HL-60 (cell line): Measurements from ENCODE around the gene CHIT1.

Source experiments
- DNase-seq, 2 experiments: peaks; one replicate each; pipeline ENCODE4 v3.0.0-alpha.2; 2010 to 2020; ENCODE audit warnings: low read depth in 1 of 2, low spot score in 1 of 2
- H3K27ac ChIP-seq: fragments of 250-450 bp; sonication (Bioruptor Pico); replicated peaks from 2 replicates; pipeline ENCODE4 v1.5.1; 2020; ENCODE audit warnings: mild to moderate bottlenecking, moderate library complexity
- H3K27me3 ChIP-seq: fragments of 250-450 bp; sonication (Bioruptor Pico); 2 replicates; pipeline ENCODE4 v1.5.1; 2021; ENCODE audit warnings: mild to moderate bottlenecking, moderate library complexity; ENCODE audit not compliant: insufficient read depth, poor library complexity, severe bottlenecking
- H3K4me3 ChIP-seq: replicated peaks from 2 replicates; pipeline ENCODE4 v1.5.1; 2011; ENCODE audit warnings: mild to moderate bottlenecking, control low read depth, low read length; ENCODE audit not compliant: insufficient read depth
- GABPA ChIP-seq: IDR thresholded peaks from 2 replicates; pipeline ENCODE4 v1.6.1; 2012; ENCODE audit warnings: low read depth
- POLR2AphosphoS5 ChIP-seq: IDR thresholded peaks from 2 replicates; pipeline ENCODE4 v1.6.1; 2012; ENCODE audit warnings: low read depth
- SPI1 ChIP-seq: IDR thresholded peaks from 2 replicates; pipeline ENCODE4 v1.6.1; 2012; ENCODE audit warnings: low read depth, mild to moderate bottlenecking, borderline replicate concordance
- TF ChIP-seq, protein P1 (sequence below): IDR thresholded peaks from one replicate; pipeline ENCODE4 v1.5.1; 2011; ENCODE audit warnings: low read length, control low read depth, inconsistent platforms; ENCODE audit not compliant: insufficient read depth
- TF ChIP-seq, protein P2 (sequence below): IDR thresholded peaks from 2 replicates; pipeline ENCODE4 v1.6.1; 2012; ENCODE audit warnings: low read depth; ENCODE audit not compliant: insufficient replicate concordance

The CHIT1 gene

DNA sequence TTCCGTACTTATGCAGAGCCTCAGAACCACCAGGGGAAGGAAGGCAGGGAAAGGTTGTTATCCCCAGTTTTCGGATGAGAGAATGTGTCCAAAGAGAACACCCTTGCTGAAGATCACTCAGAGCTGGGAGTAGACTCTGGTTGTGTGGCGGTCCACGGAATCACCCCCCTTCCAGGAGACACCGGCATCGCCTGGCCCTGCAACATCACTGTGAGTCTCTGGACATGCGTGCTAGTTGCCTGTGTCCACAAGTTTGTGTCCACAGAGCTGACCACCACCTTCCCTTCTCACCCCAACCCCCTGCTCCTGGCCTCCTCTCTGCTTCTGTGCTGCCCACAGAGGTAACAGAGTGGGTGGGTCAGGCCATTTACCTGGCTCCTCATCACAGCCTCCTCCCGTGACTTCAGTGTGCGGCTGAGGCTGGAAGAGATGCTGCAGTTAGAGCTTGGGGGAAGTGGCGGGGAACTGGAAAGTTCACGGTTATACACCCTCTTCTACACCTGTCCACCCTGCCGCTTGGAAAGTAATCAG, 61.2 kb downstream of the CHIT1 start:
- Histone ChIP-seq H3K27me3 (no peaks in the 10 kb centered on the region), H3K4me3 (no peak overlapping the region), H3K27ac (no peak overlapping the region)
- no peak for DNase-seq
- TF ChIP-seq SPI1 (no peak), GABPA (no peak), POLR2AphosphoS5 (no peak)
- TF ChIP-seq, protein P1, sequence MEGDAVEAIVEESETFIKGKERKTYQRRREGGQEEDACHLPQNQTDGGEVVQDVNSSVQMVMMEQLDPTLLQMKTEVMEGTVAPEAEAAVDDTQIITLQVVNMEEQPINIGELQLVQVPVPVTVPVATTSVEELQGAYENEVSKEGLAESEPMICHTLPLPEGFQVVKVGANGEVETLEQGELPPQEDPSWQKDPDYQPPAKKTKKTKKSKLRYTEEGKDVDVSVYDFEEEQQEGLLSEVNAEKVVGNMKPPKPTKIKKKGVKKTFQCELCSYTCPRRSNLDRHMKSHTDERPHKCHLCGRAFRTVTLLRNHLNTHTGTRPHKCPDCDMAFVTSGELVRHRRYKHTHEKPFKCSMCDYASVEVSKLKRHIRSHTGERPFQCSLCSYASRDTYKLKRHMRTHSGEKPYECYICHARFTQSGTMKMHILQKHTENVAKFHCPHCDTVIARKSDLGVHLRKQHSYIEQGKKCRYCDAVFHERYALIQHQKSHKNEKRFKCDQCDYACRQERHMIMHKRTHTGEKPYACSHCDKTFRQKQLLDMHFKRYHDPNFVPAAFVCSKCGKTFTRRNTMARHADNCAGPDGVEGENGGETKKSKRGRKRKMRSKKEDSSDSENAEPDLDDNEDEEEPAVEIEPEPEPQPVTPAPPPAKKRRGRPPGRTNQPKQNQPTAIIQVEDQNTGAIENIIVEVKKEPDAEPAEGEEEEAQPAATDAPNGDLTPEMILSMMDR = no peak
- TF ChIP-seq, protein P2, sequence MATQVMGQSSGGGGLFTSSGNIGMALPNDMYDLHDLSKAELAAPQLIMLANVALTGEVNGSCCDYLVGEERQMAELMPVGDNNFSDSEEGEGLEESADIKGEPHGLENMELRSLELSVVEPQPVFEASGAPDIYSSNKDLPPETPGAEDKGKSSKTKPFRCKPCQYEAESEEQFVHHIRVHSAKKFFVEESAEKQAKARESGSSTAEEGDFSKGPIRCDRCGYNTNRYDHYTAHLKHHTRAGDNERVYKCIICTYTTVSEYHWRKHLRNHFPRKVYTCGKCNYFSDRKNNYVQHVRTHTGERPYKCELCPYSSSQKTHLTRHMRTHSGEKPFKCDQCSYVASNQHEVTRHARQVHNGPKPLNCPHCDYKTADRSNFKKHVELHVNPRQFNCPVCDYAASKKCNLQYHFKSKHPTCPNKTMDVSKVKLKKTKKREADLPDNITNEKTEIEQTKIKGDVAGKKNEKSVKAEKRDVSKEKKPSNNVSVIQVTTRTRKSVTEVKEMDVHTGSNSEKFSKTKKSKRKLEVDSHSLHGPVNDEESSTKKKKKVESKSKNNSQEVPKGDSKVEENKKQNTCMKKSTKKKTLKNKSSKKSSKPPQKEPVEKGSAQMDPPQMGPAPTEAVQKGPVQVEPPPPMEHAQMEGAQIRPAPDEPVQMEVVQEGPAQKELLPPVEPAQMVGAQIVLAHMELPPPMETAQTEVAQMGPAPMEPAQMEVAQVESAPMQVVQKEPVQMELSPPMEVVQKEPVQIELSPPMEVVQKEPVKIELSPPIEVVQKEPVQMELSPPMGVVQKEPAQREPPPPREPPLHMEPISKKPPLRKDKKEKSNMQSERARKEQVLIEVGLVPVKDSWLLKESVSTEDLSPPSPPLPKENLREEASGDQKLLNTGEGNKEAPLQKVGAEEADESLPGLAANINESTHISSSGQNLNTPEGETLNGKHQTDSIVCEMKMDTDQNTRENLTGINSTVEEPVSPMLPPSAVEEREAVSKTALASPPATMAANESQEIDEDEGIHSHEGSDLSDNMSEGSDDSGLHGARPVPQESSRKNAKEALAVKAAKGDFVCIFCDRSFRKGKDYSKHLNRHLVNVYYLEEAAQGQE = no peak

DNA sequence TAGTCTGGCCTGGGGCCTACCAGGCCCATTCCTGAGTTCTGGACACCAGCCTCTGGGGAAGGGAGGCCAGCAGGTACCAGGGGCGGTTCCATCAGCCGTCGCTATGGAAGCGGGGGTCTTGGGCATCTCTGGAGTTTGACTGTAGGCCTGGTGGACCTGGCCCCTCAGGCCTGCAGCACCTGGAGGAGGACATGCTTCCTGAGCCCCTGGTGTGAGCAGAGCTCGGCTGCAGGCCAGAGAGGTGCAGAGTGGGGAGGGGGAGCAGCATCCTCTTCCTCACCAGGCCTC, 61.6 kb downstream of the CHIT1 start:
- Histone ChIP-seq H3K4me3 (no peak overlapping the region), H3K27me3 (no peaks in the 10 kb centered on the region), H3K27ac (no peak overlapping the region)
- TF ChIP-seq, protein P2 = no peak
- TF ChIP-seq POLR2AphosphoS5 (no peak), GABPA (no peak), SPI1 (no peak)
- TF ChIP-seq, protein P1 = no peak
- no peak for DNase-seq

DNA sequence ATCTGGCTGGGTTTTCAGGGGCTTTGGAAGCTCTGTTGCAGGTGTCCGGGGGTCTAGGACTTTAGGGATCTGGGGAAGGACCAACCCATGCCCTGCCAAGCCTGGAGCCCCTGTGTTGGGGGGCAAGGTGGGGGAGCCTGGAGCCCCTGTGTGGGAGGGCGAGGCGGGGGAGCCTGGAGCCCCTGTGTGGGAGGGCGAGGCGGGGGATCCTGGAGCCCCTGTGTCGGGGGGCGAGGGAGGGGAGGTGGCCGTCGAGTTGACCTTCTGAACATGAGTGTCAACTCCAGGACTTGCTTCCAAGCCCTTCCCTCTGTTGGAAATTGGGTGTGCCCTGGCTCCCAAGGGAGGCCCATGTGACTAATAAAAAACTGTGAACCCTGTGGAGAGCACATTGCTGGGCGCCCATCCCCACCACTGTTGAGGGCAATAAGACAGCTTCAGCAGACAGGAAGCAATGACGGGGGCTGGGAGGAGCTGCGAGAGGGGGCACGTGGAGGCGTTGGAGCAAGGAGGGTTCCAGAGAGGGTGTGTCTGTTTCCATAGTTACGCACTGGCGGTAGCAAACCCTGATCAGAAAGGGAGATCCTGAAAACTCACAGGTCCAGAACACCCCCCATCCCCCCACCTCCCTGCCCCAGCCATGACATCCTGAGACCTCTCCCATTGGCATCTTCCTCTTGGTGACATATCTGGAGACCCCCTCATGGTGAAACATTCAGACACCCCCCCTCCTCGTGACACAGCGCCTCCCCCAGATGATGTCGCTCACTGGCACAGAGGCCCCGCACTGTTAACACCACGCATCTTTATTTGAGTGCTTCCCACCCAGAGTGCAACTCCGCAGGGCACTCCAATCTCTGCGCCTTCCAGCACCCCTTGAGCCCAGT, 62.2 kb downstream of the CHIT1 start:
- H3K27ac ChIP-seq = no peak overlapping the region
- no peak for DNase-seq
- no peak overlapping the region for H3K4me3 ChIP-seq
- TF ChIP-seq POLR2AphosphoS5 = no peak
- TF ChIP-seq GABPA = no peak
- TF ChIP-seq, protein P1 = no peak
- no peak for TF ChIP-seq SPI1
- TF ChIP-seq, protein P2 = no peak
- no peaks in the 10 kb centered on the region for H3K27me3 ChIP-seq
